ENCODE results near the gene APOA1.

- TF ChIP-seq, protein P1, sequence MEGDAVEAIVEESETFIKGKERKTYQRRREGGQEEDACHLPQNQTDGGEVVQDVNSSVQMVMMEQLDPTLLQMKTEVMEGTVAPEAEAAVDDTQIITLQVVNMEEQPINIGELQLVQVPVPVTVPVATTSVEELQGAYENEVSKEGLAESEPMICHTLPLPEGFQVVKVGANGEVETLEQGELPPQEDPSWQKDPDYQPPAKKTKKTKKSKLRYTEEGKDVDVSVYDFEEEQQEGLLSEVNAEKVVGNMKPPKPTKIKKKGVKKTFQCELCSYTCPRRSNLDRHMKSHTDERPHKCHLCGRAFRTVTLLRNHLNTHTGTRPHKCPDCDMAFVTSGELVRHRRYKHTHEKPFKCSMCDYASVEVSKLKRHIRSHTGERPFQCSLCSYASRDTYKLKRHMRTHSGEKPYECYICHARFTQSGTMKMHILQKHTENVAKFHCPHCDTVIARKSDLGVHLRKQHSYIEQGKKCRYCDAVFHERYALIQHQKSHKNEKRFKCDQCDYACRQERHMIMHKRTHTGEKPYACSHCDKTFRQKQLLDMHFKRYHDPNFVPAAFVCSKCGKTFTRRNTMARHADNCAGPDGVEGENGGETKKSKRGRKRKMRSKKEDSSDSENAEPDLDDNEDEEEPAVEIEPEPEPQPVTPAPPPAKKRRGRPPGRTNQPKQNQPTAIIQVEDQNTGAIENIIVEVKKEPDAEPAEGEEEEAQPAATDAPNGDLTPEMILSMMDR (IDR thresholded peaks at IDR 0.05; ENCODE audit: insufficient read depth, low read length, poor library complexity, severe bottlenecking) = no peak
- TF ChIP-seq EZH2phosphoT487 (conservative IDR thresholded peaks at IDR 0.05; ENCODE audit: low read length) = no peak
Observed at GRCh38 chr11:116812109-116812508, 25.3 kb downstream of the APOA1 start.
